ENCODE measurements around the gene TMEM161B. TPM values are rescaled to one million over a fixed set of nuclear protein-coding genes. Genes with fewer than 3 reads are reported as not detected.

TMEM161B gene
- total and polyA plus RNA-seq, 2 of the 13 experiments (the other 11 are each of a cell fraction or from before 2014, with no cell fraction given): 15.0 to 22.1 TPM

DNA sequence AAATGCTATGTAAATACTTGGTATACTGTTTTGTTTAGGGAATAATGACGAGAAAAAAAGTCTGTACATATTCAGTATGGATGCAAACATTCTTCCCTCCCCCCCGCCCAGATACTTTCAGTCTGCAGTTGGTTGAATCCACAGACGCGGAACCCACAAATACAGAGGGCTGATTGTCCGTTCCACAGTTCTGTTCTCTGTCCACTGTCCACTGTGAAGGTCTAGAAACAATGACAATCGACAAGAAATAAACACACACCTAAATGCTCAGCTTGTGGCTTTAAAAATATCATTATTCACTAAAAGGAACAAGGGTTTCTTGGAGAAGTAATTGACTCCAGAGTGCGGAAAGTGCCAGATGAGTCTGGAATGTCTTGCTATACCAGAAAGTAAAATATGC, 109.1 kb downstream of the TMEM161B start:
- no peaks in the 10 kb centered on the region for H4K20me1 ChIP-seq (ENCODE audit: insufficient read depth, low read length)
- TF ChIP-seq HOXA3 (CRISPR knock-in tag; IDR thresholded peaks at IDR 0.05): no peak
- TF ChIP-seq ZC3H4 (CRISPR knock-in tag; IDR thresholded peaks at IDR 0.05; ENCODE audit: borderline replicate concordance): no peak
- TF ChIP-seq, protein P1, sequence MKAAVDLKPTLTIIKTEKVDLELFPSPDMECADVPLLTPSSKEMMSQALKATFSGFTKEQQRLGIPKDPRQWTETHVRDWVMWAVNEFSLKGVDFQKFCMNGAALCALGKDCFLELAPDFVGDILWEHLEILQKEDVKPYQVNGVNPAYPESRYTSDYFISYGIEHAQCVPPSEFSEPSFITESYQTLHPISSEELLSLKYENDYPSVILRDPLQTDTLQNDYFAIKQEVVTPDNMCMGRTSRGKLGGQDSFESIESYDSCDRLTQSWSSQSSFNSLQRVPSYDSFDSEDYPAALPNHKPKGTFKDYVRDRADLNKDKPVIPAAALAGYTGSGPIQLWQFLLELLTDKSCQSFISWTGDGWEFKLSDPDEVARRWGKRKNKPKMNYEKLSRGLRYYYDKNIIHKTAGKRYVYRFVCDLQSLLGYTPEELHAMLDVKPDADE (CRISPR knock-in tag; IDR thresholded peaks at IDR 0.05): no peak
- no peak for TF ChIP-seq PRDM10 (CRISPR knock-in tag; IDR thresholded peaks at IDR 0.05; ENCODE audit: low read depth)
- no peak for TF ChIP-seq MAFK (conservative IDR thresholded peaks at IDR 0.05 in 1 of 2, IDR thresholded peaks at IDR 0.05 in 1 of 2; ENCODE audit: low read length in 2 of 2)
- no peak for TF ChIP-seq CEBPG (CRISPR knock-in tag; IDR thresholded peaks at IDR 0.05)
- TF ChIP-seq ZNF24 (IDR thresholded peaks at IDR 0.05): no peak
- no peak for TF ChIP-seq HNRNPUL1 (IDR thresholded peaks at IDR 0.05; ENCODE audit: low read depth, low read length)
- no peak for TF ChIP-seq WIZ (CRISPR knock-in tag; IDR thresholded peaks at IDR 0.05)
- TF ChIP-seq ZFP36L1 (CRISPR knock-in tag; IDR thresholded peaks at IDR 0.05): no peak
- TF ChIP-seq, protein P2, sequence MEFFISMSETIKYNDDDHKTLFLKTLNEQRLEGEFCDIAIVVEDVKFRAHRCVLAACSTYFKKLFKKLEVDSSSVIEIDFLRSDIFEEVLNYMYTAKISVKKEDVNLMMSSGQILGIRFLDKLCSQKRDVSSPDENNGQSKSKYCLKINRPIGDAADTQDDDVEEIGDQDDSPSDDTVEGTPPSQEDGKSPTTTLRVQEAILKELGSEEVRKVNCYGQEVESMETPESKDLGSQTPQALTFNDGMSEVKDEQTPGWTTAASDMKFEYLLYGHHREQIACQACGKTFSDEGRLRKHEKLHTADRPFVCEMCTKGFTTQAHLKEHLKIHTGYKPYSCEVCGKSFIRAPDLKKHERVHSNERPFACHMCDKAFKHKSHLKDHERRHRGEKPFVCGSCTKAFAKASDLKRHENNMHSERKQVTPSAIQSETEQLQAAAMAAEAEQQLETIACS (CRISPR knock-in tag; IDR thresholded peaks at IDR 0.05): no peak
- TF ChIP-seq ZNF232 (CRISPR knock-in tag; IDR thresholded peaks at IDR 0.05; ENCODE audit: borderline replicate concordance): no peak
- TF ChIP-seq BRD4 (CRISPR knock-in tag; IDR thresholded peaks at IDR 0.05): no peak
- no peak for TF ChIP-seq TCF7 (IDR thresholded peaks at IDR 0.05; ENCODE audit: low read depth)
- no peak for TF ChIP-seq ZNF770 (CRISPR knock-in tag; IDR thresholded peaks at IDR 0.05)
- no peak for TF ChIP-seq ZNF605 (CRISPR knock-in tag; IDR thresholded peaks at IDR 0.05)

More for the DNA sequence above, 109.1 kb downstream of the TMEM161B start:
- Histone ChIP-seq H3K79me2 (ENCODE audit: insufficient read depth, low read length) (no peaks in the 10 kb centered on the region), H3K4me2 (ENCODE audit: low read depth, low read length) (no peak overlapping the region), H3K27me3 (ENCODE audit: control insufficient read depth in 1 of 2, insufficient read depth in 2 of 2, low read length in 2 of 2) (no peaks in the 10 kb centered on the region), H2AFZ (ENCODE audit: low read length) (no peak overlapping the region), H3K9ac (ENCODE audit: insufficient read depth, low read depth, low read length) (no peak overlapping the region), H3K36me3 (replicated peaks in 1 of 2; ENCODE audit: control insufficient read depth in 1 of 2, insufficient read depth in 2 of 2, low read length in 2 of 2) (no peaks in the 10 kb centered on the region), H3K4me1 (ENCODE audit: insufficient read depth, low read length) (no peaks in the 10 kb centered on the region), H3K4me3 (replicated peaks in 1 of 3; ENCODE audit: insufficient read depth in 1 of 3, low read depth in 2 of 3, low read length in 3 of 3) (no peak overlapping the region), H3K27ac (ENCODE audit: extremely low read length, insufficient read depth, low read length) (no peak overlapping the region), H3K9me3 (ENCODE audit: low read length) (no peaks in the 10 kb centered on the region)
- ChIA-PET CTCF (ENCODE audit: low intra/inter-chr PET ratio, low total read pairs) (no interaction called here), POLR2A (no interaction called here)
- FAIRE-seq (no peak), DNase-seq (ENCODE audit: low spot score) (no peak), ATAC-seq (no peak)
- no TSS peak for BruUV-seq (replicated peaks)
- in situ Hi-C loops (cut with HindIII; ENCODE audit: extremely low pct_ligation_motif_present, low pct_unique_long_range_greater_than_20kb): no loop called here
- WGBS (ENCODE audit: low lambda C conversion rate): 36% methylated on average over 7 of the region's 7 CpGs
- intact Hi-C loops (cut with micrococcal nuclease; ENCODE audit: unreplicated experiment): no loop called here

Measured in HepG2 (cell line).